Endothelial cell of umbilical vein (primary cell): ENCODE measurements around the gene ITPKA. TPM values are rescaled to one million over a fixed set of nuclear protein-coding genes. Genes with fewer than 3 reads are reported as not detected.
A peak's percentile ranks its signal among the peaks of the same experiment; 100 is the strongest.

ENCODE experiments used
- BruUV-seq: library from RNA; stranded (reverse); fragments of 400-500 nt; replicated peaks from 2 replicates; lab custom pipeline; 2021; lab: Mats Ljungman, UMichigan
- CTCF ChIA-PET: fragments of 300-600, 350-600 bp; sonication (Branson Sonifier 250); formaldehyde crosslinking; loops from one replicate; lab custom pipeline; 2021; ENCODE audit warnings: antibody characterized with exemption, inconsistent platforms; lab: Charles Lee
- POLR2A ChIA-PET: fragments of 300-600, 350-600 bp; sonication (Branson Sonifier 250); formaldehyde crosslinking; loops from one replicate; lab custom pipeline; 2021; ENCODE audit warnings: antibody characterized with exemption, inconsistent platforms; lab: Charles Lee
- DNase-seq: peaks from one replicate; pipeline ENCODE4 v3.0.0-alpha.2; 2011; ENCODE audit warnings: low read depth, low spot score
- FAIRE-seq: peaks from 2 replicates; lab custom pipeline; 2011; peaks lifted over from hg19 to GRCh38; lab: Jason Lieb, UNC
- H2AFZ ChIP-seq: 2 replicates; pipeline ENCODE4 v1.6.0; 2012; ENCODE audit warnings: low read depth, low read length, control low read depth, inconsistent platforms
- H3K27ac ChIP-seq: 2 replicates; pipeline ENCODE4 v1.5.1; 2011; ENCODE audit warnings: low read depth, mild to moderate bottlenecking, control low read depth, low read length, moderate library complexity; ENCODE audit not compliant: insufficient read depth
- H3K27me3 ChIP-seq, 2 experiments: 2 replicates each; pipeline versions ENCODE4 v1.6.0 to v1.6.1; 2011; ENCODE audit warnings: low read length in 2 of 2, mixed read lengths in 1 of 2; ENCODE audit not compliant: control insufficient read depth in 2 of 2, insufficient read depth in 2 of 2
- H3K36me3 ChIP-seq, 2 experiments: 2 replicates in 1 of 2; 3 replicates in 1 of 2; pipeline ENCODE4 v1.5.1; 2011; ENCODE audit warnings: low read length in 2 of 2, mild to moderate bottlenecking in 1 of 2, moderate library complexity in 1 of 2; ENCODE audit not compliant: control insufficient read depth in 2 of 2, insufficient read depth in 2 of 2; ENCODE audit errors: extremely low read depth in 1 of 2
- H3K4me1 ChIP-seq: 3 replicates; pipeline ENCODE4 v1.5.1; 2011; ENCODE audit warnings: mild to moderate bottlenecking, low read length; ENCODE audit not compliant: control insufficient read depth, insufficient read depth; ENCODE audit errors: extremely low read depth
- H3K4me2 ChIP-seq: 2 replicates; pipeline ENCODE4 v1.6.1; 2011; ENCODE audit warnings: low read length, control low read depth, mixed read lengths; ENCODE audit not compliant: insufficient read depth
- H3K4me3 ChIP-seq, 3 experiments: fragments of 200-600 bp in 1 of 3; sonication (generic), shearing (Covaris generic) in 1 of 3; replicated peaks in 1 of 3; 2 replicates each; pipeline ENCODE4 v1.5.1; 2011 to 2016; ENCODE audit warnings: control low read depth in 3 of 3, low read length in 3 of 3, mild to moderate bottlenecking in 2 of 3, inconsistent platforms in 1 of 3, low read depth in 1 of 3, moderate library complexity in 1 of 3; ENCODE audit not compliant: insufficient read depth in 1 of 3
- H3K79me2 ChIP-seq: 2 replicates; pipeline ENCODE4 v1.6.0; 2012; ENCODE audit warnings: low read length, inconsistent platforms; ENCODE audit not compliant: control insufficient read depth, insufficient read depth
- H3K9ac ChIP-seq: replicated peaks from 2 replicates; pipeline ENCODE3; 2011; ENCODE audit warnings: low read length, control low read depth; ENCODE audit not compliant: insufficient read depth; ENCODE audit errors: extremely low read depth
- H3K9me1 ChIP-seq: replicated peaks from 3 replicates; pipeline ENCODE4 v1.6.0; 2011; ENCODE audit warnings: mild to moderate bottlenecking, low read length; ENCODE audit not compliant: control insufficient read depth, insufficient read depth; ENCODE audit errors: extremely low read depth
- H3K9me3 ChIP-seq: replicated peaks from 2 replicates; pipeline ENCODE4 v1.5.1; 2012; ENCODE audit warnings: low read length, inconsistent platforms; ENCODE audit not compliant: control insufficient read depth, insufficient read depth
- H4K20me1 ChIP-seq: replicated peaks from 2 replicates; pipeline ENCODE3; 2011; ENCODE audit warnings: mild to moderate bottlenecking, low read length; ENCODE audit not compliant: control insufficient read depth, insufficient read depth; ENCODE audit errors: extremely low read depth
- EZH2 ChIP-seq: IDR thresholded peaks from 2 replicates; pipeline ENCODE4 v1.6.1; 2012; ENCODE audit warnings: borderline replicate concordance, low read depth, mild to moderate bottlenecking, moderate library complexity, low read length, inconsistent platforms; ENCODE audit not compliant: severe bottlenecking
- FOS ChIP-seq: IDR thresholded peaks from 2 replicates; pipeline ENCODE4 v1.6.1; 2011; ENCODE audit warnings: mild to moderate bottlenecking, low read length, moderate library complexity, borderline replicate concordance; ENCODE audit not compliant: insufficient read depth
- GATA2 ChIP-seq: IDR thresholded peaks from 2 replicates; pipeline ENCODE4 v1.7.0; 2011; ENCODE audit warnings: low read depth, mild to moderate bottlenecking, moderate library complexity, mixed read lengths, low read length; ENCODE audit not compliant: insufficient read length, insufficient read depth
- JUN ChIP-seq: IDR thresholded peaks from 2 replicates; pipeline ENCODE4 v1.6.1; 2011; ENCODE audit warnings: borderline replicate concordance, low read depth; ENCODE audit not compliant: insufficient read length, insufficient read depth
- MYC ChIP-seq: IDR thresholded peaks from one replicate; pipeline ENCODE4 v1.6.1; 2011; ENCODE audit warnings: mild to moderate bottlenecking, low read depth, low read length
- POLR2A ChIP-seq: IDR thresholded peaks from 2 replicates; pipeline ENCODE4 v1.6.1; 2012; ENCODE audit warnings: low read depth, mild to moderate bottlenecking, control low read depth, low read length
- POLR2AphosphoS5 ChIP-seq: IDR thresholded peaks from 2 replicates; pipeline ENCODE4 v1.6.1; 2012; ENCODE audit warnings: low read depth, mild to moderate bottlenecking, control low read depth, low read length, moderate library complexity; ENCODE audit not compliant: insufficient read depth
- dilution Hi-C: fragments of 300-500 bp; cut with MboI; formaldehyde crosslinking; loops from one replicate; pipeline ENCODE4 v1.15.0; 2019; ENCODE audit warnings: low sequenced_read_pairs; ENCODE audit not compliant: extremely low pct_ligation_motif_present
- intact Hi-C: fragments of 100-400 bp; cut with micrococcal nuclease; formaldehyde crosslinking; loops from one replicate; pipeline ENCODE4 v1.10.0; 2022
- polyA plus RNA-seq, 4 experiments: library from polyadenylated mRNA; depleted of rRNA in 3 of 4; stranded (reverse) in 3 of 4; unstranded in 1 of 4; fragments of >200 nt; gene quantifications; 2 replicates each; pipeline versions ENCODE4 v1.2.1 to v1.2.3, GENCODE V29; 2011 to 2012; ENCODE audit warnings: missing spikeins in 1 of 4
- total RNA-seq: library from RNA; stranded (reverse); gene quantifications from 2 replicates; pipeline ENCODE4 v1.2.3, GENCODE V29; 2021
- TF ChIP-seq, protein P1 (sequence below): IDR thresholded peaks from 2 replicates; pipeline ENCODE4 v1.6.1; 2011; ENCODE audit not compliant: insufficient read depth, insufficient read length
- TF ChIP-seq, protein P2 (sequence below), 2 donors: IDR thresholded peaks; 1 replicate in 1 of 2; 2 replicates in 1 of 2; pipeline ENCODE4 v1.5.1; 2011; ENCODE audit warnings: low read length in 2 of 2, mild to moderate bottlenecking in 2 of 2, moderate library complexity in 2 of 2, control low read depth in 1 of 2, inconsistent platforms in 1 of 2, low read depth in 1 of 2; ENCODE audit not compliant: insufficient read depth in 1 of 2; ENCODE audit errors: extremely low read depth in 1 of 2

ITPKA gene
- total and polyA plus RNA-seq, 2 donors (not counting 3 experiments of a cell fraction or from before 2014, with no cell fraction given), result 0.14 to 0.66 TPM

DNA sequence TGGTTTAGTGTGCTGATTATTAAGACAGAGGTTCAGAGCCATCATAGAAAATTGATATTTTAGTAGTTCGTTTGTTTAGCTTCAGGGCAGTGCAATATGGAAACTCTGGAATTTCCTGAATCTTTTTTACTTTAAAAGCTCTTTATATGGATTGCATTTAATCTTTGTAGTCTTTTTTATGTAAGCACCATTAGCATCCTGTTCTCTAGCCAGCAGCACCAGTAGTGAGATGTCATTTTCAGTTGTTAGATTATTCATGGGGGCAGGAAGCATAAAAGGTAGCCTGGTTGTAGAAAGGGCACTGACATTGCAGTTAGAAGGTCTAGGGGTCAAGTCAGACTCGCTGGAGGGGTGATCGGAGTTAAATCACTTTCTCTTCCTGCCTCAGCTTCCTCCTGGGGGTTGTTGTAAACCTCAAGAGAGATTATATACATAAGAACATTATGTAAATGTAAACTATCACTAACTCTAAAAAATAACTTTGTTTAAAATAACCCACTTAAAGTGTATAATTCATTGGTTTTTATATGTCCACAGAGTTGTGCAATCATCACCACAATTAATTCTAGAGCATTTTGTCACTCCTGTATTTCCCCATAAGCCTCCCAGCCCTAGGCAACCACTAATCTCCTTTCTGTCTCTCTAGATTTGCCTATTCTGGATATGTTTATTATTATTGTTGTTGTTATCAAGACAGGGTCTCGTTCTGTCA, 31.4 kb upstream of the ITPKA start:
- ChIA-PET CTCF (interaction anchor here (1.2 kb wide), 1 partner anchor 47 kb away, joined by 3 read pairs; no protein-coding TSS in a partner anchor), POLR2A (no interaction called here)
- no peak for FAIRE-seq
- Histone ChIP-seq H3K9me1 (no peaks in the 10 kb centered on the region), H3K9ac (no peak overlapping the region), H3K4me2 (no peak overlapping the region), H3K4me1 (peaks cover 5% of the 10 kb centered on the region), H2AFZ (no peak overlapping the region), H3K9me3 (no peaks in the 10 kb centered on the region), H3K79me2 (no peaks in the 10 kb centered on the region), H3K4me3 (no peak overlapping the region), H3K36me3 (peaks cover 13 to 15% of the 10 kb centered on the region in 2 experiments), H3K27ac (no peak overlapping the region), H3K27me3 (no peaks in the 10 kb centered on the region), H4K20me1 (no peaks in the 10 kb centered on the region)
- peak; percentile 6 for DNase-seq
- TF ChIP-seq POLR2A, result no peak
- TF ChIP-seq JUN, result no peak
- no peak for TF ChIP-seq FOS
- no peak for TF ChIP-seq MYC
- no peak for TF ChIP-seq EZH2
- TF ChIP-seq, protein P1, sequence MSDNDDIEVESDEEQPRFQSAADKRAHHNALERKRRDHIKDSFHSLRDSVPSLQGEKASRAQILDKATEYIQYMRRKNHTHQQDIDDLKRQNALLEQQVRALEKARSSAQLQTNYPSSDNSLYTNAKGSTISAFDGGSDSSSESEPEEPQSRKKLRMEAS, result no peak
- TF ChIP-seq, protein P2, sequence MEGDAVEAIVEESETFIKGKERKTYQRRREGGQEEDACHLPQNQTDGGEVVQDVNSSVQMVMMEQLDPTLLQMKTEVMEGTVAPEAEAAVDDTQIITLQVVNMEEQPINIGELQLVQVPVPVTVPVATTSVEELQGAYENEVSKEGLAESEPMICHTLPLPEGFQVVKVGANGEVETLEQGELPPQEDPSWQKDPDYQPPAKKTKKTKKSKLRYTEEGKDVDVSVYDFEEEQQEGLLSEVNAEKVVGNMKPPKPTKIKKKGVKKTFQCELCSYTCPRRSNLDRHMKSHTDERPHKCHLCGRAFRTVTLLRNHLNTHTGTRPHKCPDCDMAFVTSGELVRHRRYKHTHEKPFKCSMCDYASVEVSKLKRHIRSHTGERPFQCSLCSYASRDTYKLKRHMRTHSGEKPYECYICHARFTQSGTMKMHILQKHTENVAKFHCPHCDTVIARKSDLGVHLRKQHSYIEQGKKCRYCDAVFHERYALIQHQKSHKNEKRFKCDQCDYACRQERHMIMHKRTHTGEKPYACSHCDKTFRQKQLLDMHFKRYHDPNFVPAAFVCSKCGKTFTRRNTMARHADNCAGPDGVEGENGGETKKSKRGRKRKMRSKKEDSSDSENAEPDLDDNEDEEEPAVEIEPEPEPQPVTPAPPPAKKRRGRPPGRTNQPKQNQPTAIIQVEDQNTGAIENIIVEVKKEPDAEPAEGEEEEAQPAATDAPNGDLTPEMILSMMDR (IDR thresholded peaks at IDR 0.05; ENCODE audit: extremely low read depth in 1 of 2, insufficient read depth in 1 of 2, low read depth in 1 of 2, low read length in 2 of 2), result no peak
- no peak for TF ChIP-seq POLR2AphosphoS5
- TF ChIP-seq GATA2, result no peak
- BruUV-seq, result no TSS peak
- intact Hi-C loops (loop anchor here (10.0 kb wide), 1 partner anchor 253 kb away; no protein-coding TSS in a partner anchor), dilution Hi-C loops (no loop called here)
